Activated CD4-positive, alpha-beta T cell treated with anti-CD3 and anti-CD28 coated beads, Interleukin-2, amount 50 U/mL, for 48 hours (primary cell): ENCODE measurements around the gene PEMT.

Experiments used
- DNase-seq, 2 experiments: peaks; one replicate each; pipeline ENCODE4 v3.0.0-alpha.2; 2020

Gene PEMT

GRCh38 chr17:17552351-17553216 is 38.9 kb downstream of the PEMT start:
- DNase-seq, result no peak

- no peak for DNase-seq
Measured at GRCh38 chr17:17551361-17551760, 40.1 kb downstream of the PEMT start.

- DNase-seq, result no peak
Measured at GRCh38 chr17:17549732-17550366, 41.7 kb downstream of the PEMT start.

GRCh38 chr17:17548044-17548443 is 43.5 kb downstream of the PEMT start:
- DNase-seq, result no peak

- DNase-seq, result no peak
Measured at GRCh38 chr17:17547210-17547764, 44.2 kb downstream of the PEMT start.

DNA sequence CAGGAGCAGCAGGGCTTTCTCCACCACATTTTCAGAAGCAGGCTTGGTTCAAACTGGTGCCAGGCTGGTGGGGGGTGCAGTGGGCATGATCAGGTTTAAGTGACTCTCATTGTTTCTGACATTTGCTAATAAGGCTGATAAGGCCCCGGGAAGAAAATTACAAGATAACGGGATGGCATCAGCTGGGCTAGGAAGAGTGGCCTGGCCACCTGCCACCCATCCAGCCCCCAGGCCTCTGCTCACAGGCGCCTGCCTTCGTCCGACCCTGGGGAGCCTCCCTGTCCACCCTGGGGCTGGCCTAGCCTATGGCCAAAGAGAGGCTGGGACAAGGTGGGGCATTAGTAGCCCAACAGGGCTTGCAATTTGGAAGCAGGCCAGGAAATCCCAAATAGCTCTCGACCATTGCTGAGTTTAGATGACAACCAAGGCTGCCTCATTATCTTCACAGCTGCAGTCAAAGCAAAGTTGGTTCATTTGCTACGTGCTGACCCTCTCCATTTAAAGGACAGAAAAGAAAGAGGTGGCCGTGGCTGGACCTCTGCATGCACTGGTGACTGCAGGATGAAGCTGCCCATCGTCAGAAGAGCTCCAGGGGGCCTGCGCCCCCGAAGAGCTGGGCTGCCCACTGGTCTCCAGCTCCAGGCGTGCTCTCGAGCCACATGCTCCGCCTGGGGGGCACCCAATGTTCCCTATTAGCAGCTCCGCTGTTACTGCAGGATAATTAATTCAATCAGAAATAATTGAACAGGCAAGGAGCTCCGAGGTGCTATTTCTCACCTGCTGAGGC is 44.9 kb downstream of the PEMT start:
- DNase-seq, result no peak

DNA sequence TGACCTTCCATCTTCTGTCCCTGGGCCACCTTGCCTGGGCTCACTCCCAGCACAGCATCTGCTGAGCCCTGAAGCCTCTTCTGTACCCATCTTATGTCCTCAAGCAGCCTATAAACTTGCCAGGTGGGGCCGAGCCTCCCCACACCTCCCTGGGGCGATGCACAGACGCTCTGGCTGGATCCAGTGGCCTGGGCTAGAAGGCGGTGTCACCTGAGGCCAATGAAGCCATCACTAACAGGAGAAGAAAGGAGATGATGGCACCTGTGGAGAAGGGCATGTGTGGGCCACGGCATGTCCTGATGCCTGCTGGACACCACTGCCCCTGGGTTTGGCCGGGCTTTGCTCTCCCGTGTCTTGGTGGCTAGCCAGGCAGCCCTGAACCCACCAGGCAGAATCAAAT is 45.5 kb downstream of the PEMT start:
- DNase-seq, result no peak

GRCh38 chr17:17545031-17545820 is 46.3 kb downstream of the PEMT start:
- DNase-seq, result no peak

GRCh38 chr17:17542906-17543635 is 48.4 kb downstream of the PEMT start:
- DNase-seq, result no peak

DNA sequence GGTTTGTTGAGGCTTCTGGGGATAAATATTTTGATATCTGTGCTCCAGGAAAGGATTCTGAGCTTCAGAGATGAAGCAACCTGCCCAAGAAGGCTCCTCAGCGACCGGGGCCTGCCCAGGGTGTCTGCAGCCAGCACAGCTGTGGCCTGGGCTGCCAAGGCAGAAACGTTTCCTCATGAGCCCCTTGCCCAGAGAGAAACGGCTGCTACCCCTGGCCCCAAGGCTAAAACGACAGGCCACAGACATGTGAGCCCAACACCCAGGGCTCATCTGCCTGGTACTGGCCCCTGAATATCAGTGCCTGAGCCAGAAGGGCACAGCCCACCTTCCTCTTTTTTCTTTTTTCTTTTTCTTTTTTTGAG is 49.9 kb downstream of the PEMT start:
- no peak for DNase-seq

GRCh38 chr17:17540935-17541639 is 50.4 kb downstream of the PEMT start:
- no peak for DNase-seq

DNA sequence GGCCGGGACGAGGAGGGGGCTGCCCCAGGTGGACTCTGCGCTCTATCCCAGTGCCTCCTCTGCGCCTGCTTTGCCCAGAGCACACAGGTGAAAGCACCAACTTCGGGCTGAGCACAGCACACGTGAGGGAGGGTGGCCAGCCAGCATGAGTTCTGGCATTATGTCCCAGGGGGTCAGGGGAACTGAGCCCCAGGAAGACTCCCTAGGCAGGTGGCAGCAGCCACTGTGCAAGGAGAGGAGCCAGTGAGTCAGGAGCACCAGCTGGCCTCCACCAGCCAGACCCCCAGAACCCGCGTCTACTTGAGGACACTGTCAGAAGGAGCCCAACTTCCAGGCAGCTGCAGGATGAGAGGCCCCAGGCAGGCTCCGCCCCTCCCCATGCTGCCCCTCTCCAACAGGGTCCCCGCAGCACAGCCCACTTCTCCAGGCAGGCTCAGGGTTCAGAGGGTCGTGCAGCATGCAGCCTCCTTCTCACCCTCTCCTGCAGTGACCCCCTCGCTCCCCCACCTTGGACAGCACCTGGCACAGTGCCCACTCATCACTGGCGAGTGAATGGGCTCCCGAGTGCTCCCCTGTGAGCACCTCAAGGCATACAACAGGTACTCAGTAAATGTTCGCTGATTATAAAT is 51.1 kb downstream of the PEMT start:
- DNase-seq, result no peak

DNA sequence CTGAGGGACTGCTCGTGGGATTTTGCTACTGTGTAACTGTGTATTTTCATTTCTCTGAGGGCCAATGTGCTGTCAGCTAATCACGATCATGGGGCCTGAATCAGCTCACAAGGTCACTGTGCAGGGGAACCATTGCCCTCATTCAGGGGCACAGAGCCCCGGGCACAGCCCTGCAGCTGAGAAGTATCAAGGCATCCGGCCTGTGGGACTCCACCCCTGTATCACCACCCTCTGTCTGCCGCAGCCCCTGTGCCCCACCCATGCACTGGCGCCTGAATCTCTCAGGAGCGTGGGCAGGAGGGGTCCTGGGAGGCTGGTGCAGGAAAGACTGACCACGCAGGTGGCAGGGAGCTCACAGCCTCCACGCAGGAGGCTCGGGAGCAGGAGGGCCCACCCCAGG is 51.9 kb downstream of the PEMT start:
- DNase-seq, result no peak

GRCh38 chr17:17538417-17539391 is 52.8 kb downstream of the PEMT start:
- no peak for DNase-seq

DNA sequence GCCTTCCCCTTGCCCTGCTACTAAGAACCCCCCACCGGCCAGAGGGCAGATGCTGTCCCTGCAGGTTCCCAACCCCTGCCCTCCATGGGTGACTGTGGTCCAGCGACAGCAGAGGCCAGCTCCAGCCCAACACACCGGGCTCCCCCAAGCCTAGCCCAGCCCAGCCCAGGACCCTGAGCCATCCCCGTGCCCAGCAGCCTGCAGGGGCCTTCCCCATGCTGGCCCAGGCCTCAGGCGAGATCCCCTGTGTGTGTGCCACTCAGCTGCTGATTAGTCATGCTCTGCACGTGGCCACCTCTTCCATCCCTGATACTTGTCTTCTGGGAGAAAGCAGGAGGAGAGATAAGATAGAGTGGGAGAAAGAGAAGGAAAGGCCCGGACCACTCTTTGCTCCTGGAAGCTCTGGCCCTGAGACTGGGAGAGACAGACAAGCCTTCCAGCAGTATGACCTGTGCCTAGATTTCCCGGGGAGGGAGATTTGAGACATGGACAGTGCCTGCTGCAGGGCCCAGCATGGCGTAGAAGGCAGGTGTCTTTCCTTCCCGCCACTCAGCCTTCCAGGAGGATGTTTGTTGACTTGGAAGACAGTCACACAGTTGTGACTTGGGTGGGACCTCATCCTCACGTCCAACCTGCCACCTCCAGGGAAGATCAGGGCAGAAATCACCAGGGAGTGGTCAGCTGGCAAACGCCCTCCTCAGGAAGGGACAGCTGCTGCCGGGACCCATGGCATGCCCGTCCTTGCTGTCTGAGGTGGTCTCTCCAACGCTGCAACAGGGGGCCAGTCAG is 54.0 kb downstream of the PEMT start:
- no peak for DNase-seq

DNA sequence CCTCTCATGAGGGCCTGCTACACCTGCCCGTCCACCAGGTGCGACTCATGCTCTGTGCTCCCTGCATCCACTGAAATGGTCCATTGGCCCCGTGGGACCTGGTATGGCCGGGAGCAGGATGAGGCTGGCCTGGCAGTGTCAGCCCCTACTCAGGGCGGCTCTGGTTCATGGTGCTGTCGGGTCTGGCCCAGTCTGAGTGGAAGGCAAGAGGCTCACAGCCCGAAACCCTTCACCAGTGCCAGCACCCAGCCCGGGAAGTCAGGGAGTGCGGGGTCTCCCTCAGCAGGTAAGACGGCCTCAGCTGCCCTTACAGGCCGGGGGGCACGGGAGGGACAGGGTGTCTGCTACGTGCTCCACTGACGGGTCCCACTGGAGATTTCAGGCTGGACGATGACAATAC is 54.8 kb downstream of the PEMT start:
- DNase-seq, result no peak

DNA sequence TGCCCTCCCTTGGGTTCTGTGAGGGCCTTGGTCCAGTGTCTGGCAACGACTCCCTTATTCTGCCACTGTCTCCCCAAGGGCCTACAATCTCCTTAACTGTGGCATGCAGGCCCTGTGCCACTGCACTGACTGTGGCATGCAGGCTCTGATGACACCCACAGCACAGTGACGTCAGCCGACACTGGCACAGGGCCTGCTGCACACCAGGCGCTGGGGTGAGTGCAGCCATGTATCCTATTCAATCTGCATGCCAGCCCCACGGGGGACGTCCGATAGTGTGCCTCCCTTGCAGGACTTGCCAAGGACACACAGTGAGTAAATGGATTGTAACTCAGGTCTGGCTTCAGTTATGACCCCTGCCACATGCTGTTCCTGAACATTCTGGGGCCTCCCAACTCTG is 55.6 kb downstream of the PEMT start:
- DNase-seq, result no peak

- DNase-seq, result no peak
Measured at GRCh38 chr17:17533901-17534441, 57.5 kb downstream of the PEMT start.
